HepG2 (cell line): ENCODE results near the gene IFNA6. TPM values are rescaled to one million over a fixed set of nuclear protein-coding genes. Genes with fewer than 3 reads are reported as not detected.

ENCODE experiments used
- ATAC-seq: fragments of 200-7000 bp; cut with Tn5 transposase; 3 replicates; pipeline ENCODE4 v1.9.1; 2020; ENCODE audit warnings: mild to moderate bottlenecking, moderate library complexity
- BruUV-seq: library from RNA; stranded (reverse); fragments of 400-500 nt; replicated peaks from 2 replicates; lab custom pipeline; 2021; lab: Mats Ljungman, UMichigan
- CTCF ChIA-PET: fragments of 300-600 bp; formaldehyde crosslinking; extraction: SDS; loops from one replicate; lab custom pipeline; 2021; ENCODE audit warnings: low total read pairs, inconsistent platforms, low intra/inter-chr PET ratio; lab: Yijun Ruan, JAX
- POLR2A ChIA-PET: fragments of 350-600 bp; sonication (Branson Sonifier 250); formaldehyde crosslinking; loops from one replicate; lab custom pipeline; 2020; ENCODE audit warnings: antibody characterized with exemption, inconsistent platforms; lab: Yijun Ruan, JAX
- DNase-seq: peaks from one replicate; pipeline ENCODE4 v3.0.0-alpha.2; 2015; ENCODE audit warnings: low spot score
- FAIRE-seq: peaks from 3 replicates; lab custom pipeline; 2011; peaks lifted over from hg19 to GRCh38; lab: Jason Lieb, UNC
- H2AFZ ChIP-seq: one replicate; pipeline ENCODE4 v1.6.1; 2011; ENCODE audit warnings: low read length, inconsistent platforms
- H3K27ac ChIP-seq: fragments of 300-600 bp; 3 replicates; pipeline ENCODE4 v1.8.0; 2011; ENCODE audit warnings: mixed run types, mild to moderate bottlenecking, mixed read lengths, low read length, inconsistent platforms; ENCODE audit not compliant: insufficient read depth; ENCODE audit errors: extremely low read length
- H3K27me3 ChIP-seq, 2 experiments: fragments of 200-600 bp in 1 of 2; 2 replicates in 1 of 2; 3 replicates in 1 of 2; pipeline versions ENCODE4 v1.6.0 to v1.8.0; 2011; ENCODE audit warnings: low read length in 2 of 2, mild to moderate bottlenecking in 2 of 2, moderate library complexity in 2 of 2, inconsistent platforms in 1 of 2; ENCODE audit not compliant: insufficient read depth in 2 of 2, control insufficient read depth in 1 of 2
- H3K36me3 ChIP-seq, 2 experiments: fragments of 200-600 bp in 1 of 2; replicated peaks in 1 of 2; 2 replicates in 1 of 2; 3 replicates in 1 of 2; pipeline versions ENCODE4 v1.5.1 to v1.8.0; 2011; ENCODE audit warnings: low read length in 2 of 2, inconsistent platforms in 1 of 2; ENCODE audit not compliant: insufficient read depth in 2 of 2, control insufficient read depth in 1 of 2
- H3K4me1 ChIP-seq: 2 replicates; pipeline ENCODE4 v1.5.1; 2012; ENCODE audit warnings: low read length, inconsistent platforms; ENCODE audit not compliant: insufficient read depth
- H3K4me2 ChIP-seq: 2 replicates; pipeline ENCODE4 v1.6.0; 2011; ENCODE audit warnings: low read depth, low read length, inconsistent platforms
- H3K4me3 ChIP-seq, 3 experiments: fragments of 200-600 bp in 1 of 3; sonication (generic), shearing (Covaris generic) in 1 of 3; replicated peaks in 1 of 3; 2 replicates each; pipeline ENCODE4 v1.5.1; 2011 to 2016; ENCODE audit warnings: low read length in 3 of 3, inconsistent platforms in 2 of 3, low read depth in 2 of 3, mild to moderate bottlenecking in 2 of 3, control low read depth in 1 of 3, mixed read lengths in 1 of 3; ENCODE audit not compliant: insufficient read depth in 1 of 3
- H3K79me2 ChIP-seq: one replicate; pipeline ENCODE4 v1.6.1; 2011; ENCODE audit warnings: low read length, inconsistent platforms; ENCODE audit not compliant: insufficient read depth
- H3K9ac ChIP-seq: 2 replicates; pipeline ENCODE4 v1.6.0; 2011; ENCODE audit warnings: mild to moderate bottlenecking, low read depth, low read length, inconsistent platforms; ENCODE audit not compliant: insufficient read depth
- H3K9me3 ChIP-seq: 2 replicates; pipeline ENCODE4 v1.5.1; 2012; ENCODE audit warnings: mild to moderate bottlenecking, low read length
- H4K20me1 ChIP-seq: 2 replicates; pipeline ENCODE4 v1.6.0; 2011; ENCODE audit warnings: inconsistent platforms, mild to moderate bottlenecking, low read length, moderate library complexity; ENCODE audit not compliant: insufficient read depth
- ATF7-NPFF ChIP-seq: sonication (generic); formaldehyde crosslinking; IDR thresholded peaks from 2 replicates; pipeline ENCODE4 v1.8.1; 2023; ENCODE audit warnings: mild to moderate bottlenecking, low read depth, missing genetic modification reagents, moderate library complexity
- BRD4 ChIP-seq: sonication (generic); formaldehyde crosslinking; IDR thresholded peaks from 2 replicates; pipeline ENCODE4 v1.4.0; 2020; ENCODE audit warnings: missing genetic modification reagents
- CTCF ChIP-seq: sonication (generic); formaldehyde crosslinking; IDR thresholded peaks from 2 replicates; pipeline ENCODE4 v1.5.0; 2020; ENCODE audit warnings: mild to moderate bottlenecking, missing genetic modification reagents, moderate library complexity
- FOXA3 ChIP-seq: IDR thresholded peaks from 2 replicates; pipeline ENCODE4 v1.6.1; 2016; ENCODE audit warnings: missing genetic modification reagents, missing compliant biosample characterization
- IRX3 ChIP-seq: sonication (generic); formaldehyde crosslinking; IDR thresholded peaks from 2 replicates; pipeline ENCODE4 v1.8.1; 2023; ENCODE audit warnings: mild to moderate bottlenecking, low read depth, missing genetic modification reagents, borderline replicate concordance
- ISL2 ChIP-seq: sonication (generic); formaldehyde crosslinking; IDR thresholded peaks from 2 replicates; pipeline ENCODE4 v1.5.0; 2020; ENCODE audit warnings: missing genetic modification reagents
- KDM3A ChIP-seq: IDR thresholded peaks from 2 replicates; pipeline ENCODE4 v1.6.1; 2018; ENCODE audit warnings: low read depth, missing compliant biosample characterization
- KDM5A ChIP-seq: fragments of 200-600 bp; sonication (generic); IDR thresholded peaks from 2 replicates; pipeline ENCODE4 v1.7.0; 2018; ENCODE audit warnings: antibody characterized with exemption, mild to moderate bottlenecking, low read length, borderline replicate concordance
- MAZ ChIP-seq, 2 experiments: sonication (generic) in 1 of 2; formaldehyde crosslinking in 1 of 2; IDR thresholded peaks; 2 replicates each; pipeline versions ENCODE4 v1.5.0 to v1.6.1; 2012 to 2020; ENCODE audit warnings: low read depth in 2 of 2, mild to moderate bottlenecking in 2 of 2, borderline replicate concordance in 1 of 2, improper control_type of control experiment in 1 of 2, low read length in 1 of 2, missing genetic modification reagents in 1 of 2, moderate library complexity in 1 of 2
- SAP130 ChIP-seq: IDR thresholded peaks from 2 replicates; pipeline ENCODE4 v1.6.1; 2016; ENCODE audit warnings: low read depth
- SMAD1 ChIP-seq: sonication (generic); formaldehyde crosslinking; IDR thresholded peaks from 2 replicates; pipeline ENCODE4 v1.4.0; 2020; ENCODE audit warnings: missing genetic modification reagents, low read depth, mild to moderate bottlenecking, borderline replicate concordance
- SMC3 ChIP-seq: IDR thresholded peaks from 2 replicates; pipeline ENCODE4 v1.6.1; 2011; ENCODE audit warnings: low read length, improper control_type of control experiment
- SNAPC2 ChIP-seq: sonication (generic); formaldehyde crosslinking; IDR thresholded peaks from 2 replicates; pipeline ENCODE4 v1.8.1; 2022; ENCODE audit warnings: mild to moderate bottlenecking, missing genetic modification reagents
- TFDP2 ChIP-seq: sonication (generic); formaldehyde crosslinking; IDR thresholded peaks from 2 replicates; pipeline ENCODE4 v1.4.0; 2020; ENCODE audit warnings: missing genetic modification reagents
- WGBS: methylation state at CpG from one replicate; pipeline ENCODE4 v1.1.6; 2017; ENCODE audit warnings: low lambda C conversion rate; 5-methylcytosine and 5-hydroxymethylcytosine counted together
- in situ Hi-C: cut with HindIII; loops from 2 replicates; pipeline ENCODE4 v1.10.0; 2017; ENCODE audit warnings: low pct_unique_long_range_greater_than_20kb; ENCODE audit not compliant: extremely low pct_ligation_motif_present
- intact Hi-C: fragments of 100-400 bp; cut with micrococcal nuclease; formaldehyde crosslinking; loops from one replicate; pipeline ENCODE4 v1.10.0; 2022; ENCODE audit not compliant: unreplicated experiment
- polyA plus RNA-seq, 8 experiments: library from polyadenylated mRNA; depleted of rRNA in 3 of 8; stranded (reverse) in 7 of 8; unstranded in 1 of 8; fragments of >200 nt; fragmentation: Illumina TruSeq in 4 of 8; extraction: Trizol in 4 of 8; gene quantifications; 2 replicates each; pipeline versions ENCODE4 v1.2.1 to v1.2.3, GENCODE V29; 2011 to 2016; ENCODE audit warnings: low read depth in 4 of 8, missing spikeins in 1 of 8, mixed read lengths in 1 of 8; ENCODE audit not compliant: insufficient read depth in 1 of 8
- total RNA-seq, 5 experiments: library from RNA; depleted of rRNA; stranded (reverse); fragments of >200 nt; fragmentation: Illumina TruSeq; extraction: Trizol; gene quantifications; 2 replicates each; pipeline ENCODE4 v1.2.3, GENCODE V29; 2016; ENCODE audit warnings: low read depth in 1 of 5

IFNA6 gene
- total and polyA plus RNA-seq, 2 of the 13 experiments (the other 11 are each of a cell fraction or from before 2014, with no cell fraction given), result not detected

DNA sequence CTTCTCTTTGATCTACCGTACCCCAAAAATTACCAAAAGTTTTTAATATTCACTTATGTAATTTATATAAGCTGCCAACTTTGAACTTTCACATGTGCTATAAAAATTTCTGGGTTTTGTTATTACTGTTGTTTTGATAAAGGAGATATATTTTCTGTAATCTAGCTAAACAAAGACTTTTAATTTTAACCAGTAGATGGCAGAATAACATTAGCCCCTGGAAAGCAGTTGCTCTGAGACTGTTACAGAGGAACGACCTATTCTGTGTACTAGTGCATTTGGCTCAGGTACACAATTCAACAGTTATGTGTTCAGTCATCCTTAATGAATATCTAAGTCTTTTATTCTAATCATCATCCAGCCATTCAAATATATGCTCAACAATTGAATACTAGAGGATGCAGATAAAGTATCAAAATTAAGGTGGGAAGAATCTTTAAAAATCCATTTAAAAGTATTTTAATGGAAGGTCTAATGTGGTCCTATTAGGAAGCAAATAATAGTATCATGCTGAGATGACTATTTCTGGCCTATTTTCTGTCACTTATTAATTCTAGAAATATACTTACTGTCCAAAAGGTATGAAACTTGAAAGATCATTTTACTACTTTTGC lies 24.1 kb downstream of the IFNA6 start (continued):
- TF ChIP-seq SAP130 (CRISPR knock-in tag), result no peak
- TF ChIP-seq SMC3, result peak; percentile 49
- TF ChIP-seq SMAD1 (CRISPR knock-in tag), result no peak
- no peak for TF ChIP-seq KDM5A
- 0 out of 2 replicates have a peak, but pooled peaks have one; percentile 11 for TF ChIP-seq FOXA3 (CRISPR knock-in tag)
- TF ChIP-seq IRX3 (CRISPR knock-in tag), result no peak
- peak; percentile 66 for TF ChIP-seq CTCF (CRISPR knock-in tag)
- no peak for TF ChIP-seq TFDP2 (CRISPR knock-in tag)
- no peak for TF ChIP-seq ATF7-NPFF (CRISPR knock-in tag)
- TF ChIP-seq KDM3A (CRISPR knock-in tag), result no peak

- 90% methylated on average over 4 of the region's 4 CpGs for WGBS
- intact Hi-C loops, result no loop called here
- ChIA-PET POLR2A (interaction anchor here (1.6 kb wide), 1 partner anchor 11 kb away, joined by 7 read pairs; the partner anchor contains the start of gene KLHL9), CTCF (no interaction called here)
- Histone ChIP-seq H3K27me3 (no peaks in the 10 kb centered on the region), H3K4me2 (no peak overlapping the region), H3K9me3 (no peaks in the 10 kb centered on the region), H3K9ac (no peak overlapping the region), H3K79me2 (no peaks in the 10 kb centered on the region), H3K4me3 (no peak overlapping the region), H3K36me3 (peaks cover 0 to 11% of the 10 kb centered on the region in 2 experiments; a peak in 1 of 5 replicates), H2AFZ (no peak overlapping the region), H3K4me1 (no peaks in the 10 kb centered on the region), H3K27ac (no peak overlapping the region), H4K20me1 (peaks cover 6% of the 10 kb centered on the region; the same call in 1 of the 2 replicates)
- TF ChIP-seq SNAPC2, result no peak
- TF ChIP-seq BRD4, result no peak
- no peak for TF ChIP-seq ISL2 (CRISPR knock-in tag)
- TF ChIP-seq MAZ (IDR thresholded peaks at IDR 0.05; ENCODE audit: borderline replicate concordance, low read depth, low read length), result no peak
- no peak for TF ChIP-seq MAZ (CRISPR knock-in tag; IDR thresholded peaks at IDR 0.05; ENCODE audit: low read depth)
- ATAC-seq, result no peak
- in situ Hi-C loops, result no loop called here
- FAIRE-seq, result no peak
- no TSS peak for BruUV-seq
- no peak for DNase-seq
These were observed 26.6 kb downstream of the IFNA6 start for GRCh38 chr9:21324047-21324446.
